ENCODE results near the gene KCTD19.

Gene KCTD19

DNA sequence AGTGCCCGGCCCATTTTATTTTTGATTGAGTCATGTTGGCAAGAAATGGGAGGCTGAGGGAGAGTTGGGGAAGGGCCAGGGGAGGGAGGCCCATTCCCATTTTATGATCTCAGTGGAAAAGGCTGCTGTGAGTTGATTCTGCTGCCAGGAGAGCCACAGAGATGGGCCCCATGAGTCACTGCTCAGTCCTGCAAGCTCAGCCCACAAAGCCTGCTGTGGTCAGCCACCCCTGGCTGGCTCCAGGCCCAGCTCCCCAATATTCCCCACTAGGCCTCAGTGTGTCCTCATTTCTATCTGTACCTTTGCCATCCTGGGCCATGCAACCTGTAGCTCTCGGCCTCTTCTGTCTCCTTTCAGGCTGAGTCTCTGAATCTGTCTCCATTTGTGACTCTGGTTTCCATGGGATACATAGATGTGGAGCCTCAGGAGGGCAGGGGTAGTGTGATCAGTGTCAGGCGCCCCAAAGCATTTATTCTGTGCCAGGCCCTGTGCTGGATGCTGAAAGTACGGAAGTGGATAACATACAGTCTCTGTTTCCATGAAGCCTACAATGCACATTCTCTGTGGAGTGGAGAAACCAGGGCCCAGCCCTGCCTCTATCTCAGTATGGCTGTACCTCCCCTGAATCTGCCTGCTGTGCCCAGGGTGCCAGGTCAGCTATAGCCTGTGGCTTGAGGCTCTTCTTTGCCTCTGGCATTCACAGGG is 49.1 kb downstream of the KCTD19 start:
- TF ChIP-seq, protein P1, sequence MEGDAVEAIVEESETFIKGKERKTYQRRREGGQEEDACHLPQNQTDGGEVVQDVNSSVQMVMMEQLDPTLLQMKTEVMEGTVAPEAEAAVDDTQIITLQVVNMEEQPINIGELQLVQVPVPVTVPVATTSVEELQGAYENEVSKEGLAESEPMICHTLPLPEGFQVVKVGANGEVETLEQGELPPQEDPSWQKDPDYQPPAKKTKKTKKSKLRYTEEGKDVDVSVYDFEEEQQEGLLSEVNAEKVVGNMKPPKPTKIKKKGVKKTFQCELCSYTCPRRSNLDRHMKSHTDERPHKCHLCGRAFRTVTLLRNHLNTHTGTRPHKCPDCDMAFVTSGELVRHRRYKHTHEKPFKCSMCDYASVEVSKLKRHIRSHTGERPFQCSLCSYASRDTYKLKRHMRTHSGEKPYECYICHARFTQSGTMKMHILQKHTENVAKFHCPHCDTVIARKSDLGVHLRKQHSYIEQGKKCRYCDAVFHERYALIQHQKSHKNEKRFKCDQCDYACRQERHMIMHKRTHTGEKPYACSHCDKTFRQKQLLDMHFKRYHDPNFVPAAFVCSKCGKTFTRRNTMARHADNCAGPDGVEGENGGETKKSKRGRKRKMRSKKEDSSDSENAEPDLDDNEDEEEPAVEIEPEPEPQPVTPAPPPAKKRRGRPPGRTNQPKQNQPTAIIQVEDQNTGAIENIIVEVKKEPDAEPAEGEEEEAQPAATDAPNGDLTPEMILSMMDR (IDR thresholded peaks at IDR 0.05; ENCODE audit: extremely low read depth, missing control alignments), result no peak
- DNase-seq (ENCODE audit: low spot score), result no peak

DNA sequence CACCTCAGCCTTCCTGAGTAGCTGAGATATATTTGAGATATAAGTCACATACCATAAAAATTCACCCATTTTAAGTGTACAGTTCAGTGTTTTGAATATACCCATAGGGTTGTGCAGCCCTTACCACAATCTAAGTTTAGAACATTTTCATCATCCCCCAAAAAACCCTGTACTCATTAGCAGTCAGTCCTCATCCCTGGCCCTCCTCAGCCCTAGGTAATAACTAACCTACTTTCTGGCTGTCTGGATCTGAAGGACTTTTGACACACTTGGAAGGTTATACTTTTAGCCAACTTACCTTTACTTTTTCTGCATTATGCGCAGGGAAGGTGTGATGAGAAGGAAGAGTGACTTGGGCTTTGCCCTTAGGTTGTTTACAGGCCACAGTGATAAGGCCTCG is 51.2 kb downstream of the KCTD19 start:
- TF ChIP-seq, protein P1 (IDR thresholded peaks at IDR 0.05; ENCODE audit: extremely low read depth, missing control alignments), result no peak
- DNase-seq (ENCODE audit: low spot score), result no peak

DNA sequence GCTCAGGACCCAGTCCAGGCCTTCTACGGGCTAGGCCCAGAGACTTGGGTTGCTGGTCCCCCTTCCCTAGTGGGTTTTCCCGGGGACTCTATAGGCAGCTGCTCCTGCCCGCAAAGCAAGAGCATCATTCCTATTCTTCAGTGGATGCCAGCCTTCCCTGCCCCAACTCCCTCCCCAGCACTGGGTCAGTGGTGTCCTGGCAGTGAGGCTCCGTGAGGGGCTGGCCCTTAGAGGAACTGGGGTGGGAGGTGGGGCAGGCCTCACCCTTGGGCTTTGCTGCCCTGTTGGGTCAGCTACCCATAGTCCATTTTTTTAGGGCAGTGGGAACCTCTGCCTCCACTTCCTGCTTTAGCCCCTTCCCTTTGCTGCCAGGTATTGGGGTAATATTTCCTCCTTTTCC is 55.1 kb downstream of the KCTD19 start:
- TF ChIP-seq, protein P1 (IDR thresholded peaks at IDR 0.05; ENCODE audit: extremely low read depth, missing control alignments), result no peak
- no peak for DNase-seq (ENCODE audit: low spot score)

DNA sequence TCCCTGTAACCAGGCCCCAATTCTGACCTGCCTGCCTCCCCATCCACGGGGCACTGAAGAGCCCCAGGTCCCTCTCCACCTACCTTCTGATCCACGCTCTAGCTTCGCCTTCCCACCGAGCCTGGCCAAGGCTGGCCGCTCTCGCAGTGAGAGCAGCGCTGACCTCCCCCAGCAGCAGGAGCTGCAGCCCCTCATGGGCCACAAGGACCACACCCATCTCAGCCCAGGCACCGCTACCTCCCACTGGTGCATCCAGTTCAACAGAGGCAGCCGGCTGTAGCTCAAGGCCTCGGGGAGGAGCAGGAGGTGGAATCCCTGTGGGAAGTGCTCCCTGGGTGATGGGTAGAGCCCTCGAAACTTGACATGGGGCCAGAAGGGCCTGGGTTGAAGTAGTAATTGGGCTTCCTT is 55.6 kb downstream of the KCTD19 start:
- DNase-seq (ENCODE audit: low spot score), result no peak
- TF ChIP-seq, protein P1 (IDR thresholded peaks at IDR 0.05; ENCODE audit: extremely low read depth, missing control alignments), result no peak

DNA sequence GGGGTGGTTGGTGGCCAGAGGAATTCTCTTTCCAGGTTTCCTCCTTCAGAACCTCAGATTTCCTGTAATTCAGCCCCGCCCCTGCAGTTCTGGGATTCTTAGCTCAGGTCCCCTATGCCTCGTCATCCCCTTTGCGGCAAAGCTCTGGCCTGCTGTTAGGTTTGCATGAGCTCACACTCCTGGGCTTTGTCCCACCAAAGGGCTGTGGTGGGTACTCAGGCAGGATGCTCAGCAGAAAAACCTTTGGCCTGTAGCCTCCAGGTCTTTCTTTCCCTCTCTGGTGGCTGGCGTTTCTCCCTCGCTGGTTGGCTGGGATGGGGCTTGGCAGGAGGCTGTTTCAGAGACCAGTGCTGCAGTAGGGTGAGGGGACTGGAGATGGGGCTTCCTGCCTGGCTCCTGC is 56.8 kb downstream of the KCTD19 start:
- TF ChIP-seq, protein P1 (IDR thresholded peaks at IDR 0.05; ENCODE audit: extremely low read depth, missing control alignments), result no peak
- no peak for DNase-seq (ENCODE audit: low spot score)

DNA sequence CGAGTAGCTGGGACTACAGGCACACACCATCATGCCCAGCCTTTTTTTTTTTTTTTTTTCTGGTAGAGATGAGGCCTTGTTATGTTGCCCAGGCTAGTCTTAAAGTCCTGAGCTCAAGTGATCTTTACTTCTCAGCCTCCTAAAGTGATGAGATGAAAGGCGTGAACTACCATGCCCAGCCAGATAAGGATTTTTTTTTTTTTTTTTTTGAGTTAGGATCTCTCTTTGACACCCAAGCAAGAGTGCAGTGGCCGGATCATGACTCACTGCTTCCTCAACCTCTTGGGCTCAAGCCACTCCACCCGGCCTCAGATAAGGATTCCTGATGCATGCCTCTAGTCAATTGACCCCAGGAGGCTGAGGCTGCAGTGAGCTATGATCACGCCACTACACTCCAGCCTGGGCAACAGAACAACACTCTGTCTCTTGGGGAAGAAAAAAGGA is 58.4 kb downstream of the KCTD19 start:
- DNase-seq (ENCODE audit: low spot score), result no peak
- TF ChIP-seq, protein P1 (IDR thresholded peaks at IDR 0.05; ENCODE audit: extremely low read depth, missing control alignments), result no peak

DNA sequence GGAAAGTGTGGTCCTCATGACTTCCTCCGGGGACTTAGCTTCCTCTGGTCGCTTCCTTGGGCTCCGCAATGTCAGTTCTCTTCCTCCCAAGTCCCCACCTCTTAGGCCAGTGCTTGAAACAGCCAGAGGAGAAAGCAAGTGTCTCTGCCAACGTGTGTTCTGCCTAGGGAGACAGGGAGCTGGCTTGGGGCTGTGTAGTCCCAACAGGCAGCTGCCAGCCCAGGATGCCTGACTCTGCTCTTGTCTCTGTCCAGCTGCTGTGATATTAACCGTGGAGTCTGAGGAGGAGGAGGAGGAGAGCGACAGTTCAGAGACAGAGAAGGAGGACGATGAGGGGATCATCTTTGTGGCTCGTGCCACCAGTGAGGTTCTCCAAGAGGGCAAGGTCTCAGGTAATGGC is 60.7 kb downstream of the KCTD19 start:
- TF ChIP-seq, protein P1 (IDR thresholded peaks at IDR 0.05; ENCODE audit: extremely low read depth, missing control alignments), result no peak
- no peak for DNase-seq (ENCODE audit: low spot score)

All from GM20000 (cell line).